Stimulated activated CD8-positive, alpha-beta memory T cell treated with anti-CD3 and anti-CD28 coated beads, Interleukin-7, amount 100 ng/mL, for 1 hour (primary cell): ENCODE results near the gene IL6R.

ENCODE experiments used
- DNase-seq, 2 donors: peaks; one replicate each; pipeline ENCODE4 v3.0.0-alpha.2; 2020; ENCODE audit warnings: low read depth in 2 of 2

Gene IL6R

DNA sequence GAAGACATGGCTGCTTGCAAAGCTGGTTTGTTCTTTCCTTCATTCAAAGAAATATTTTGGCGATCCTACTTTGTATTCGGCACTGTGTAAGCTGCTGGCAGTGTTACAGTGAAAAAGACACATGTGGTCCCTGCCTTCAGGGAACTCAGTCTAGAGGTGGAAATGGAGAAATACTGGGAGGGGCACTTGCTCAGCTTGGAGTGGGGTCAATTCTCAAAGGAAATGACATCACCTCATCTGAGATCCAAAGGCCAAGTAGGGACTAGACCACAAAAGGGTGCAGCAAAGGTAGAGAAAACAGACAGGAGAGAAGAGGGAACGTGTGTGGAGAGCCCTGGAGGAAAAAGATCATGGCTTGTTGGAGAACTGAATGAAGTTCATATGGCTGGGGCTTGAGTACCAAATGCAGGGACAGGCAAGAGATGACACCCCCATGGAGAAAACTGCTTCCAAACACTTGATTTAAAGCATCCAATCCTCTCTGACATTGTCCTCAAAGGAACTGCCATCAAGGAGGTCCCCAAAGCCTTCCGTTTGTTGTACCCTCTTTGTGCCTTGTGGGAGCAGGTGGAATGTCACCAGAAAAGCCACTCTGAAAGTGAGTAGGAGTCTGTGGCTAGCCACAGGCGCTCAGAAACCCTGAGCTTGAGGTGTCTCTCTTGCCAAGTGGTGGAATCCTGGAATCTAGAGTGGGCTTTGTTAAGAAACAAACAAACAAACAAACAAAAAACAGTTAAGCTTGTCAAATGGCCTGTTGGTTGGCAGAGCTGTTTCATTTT is 48.6 kb downstream of the IL6R start:
- no peak for DNase-seq

DNA sequence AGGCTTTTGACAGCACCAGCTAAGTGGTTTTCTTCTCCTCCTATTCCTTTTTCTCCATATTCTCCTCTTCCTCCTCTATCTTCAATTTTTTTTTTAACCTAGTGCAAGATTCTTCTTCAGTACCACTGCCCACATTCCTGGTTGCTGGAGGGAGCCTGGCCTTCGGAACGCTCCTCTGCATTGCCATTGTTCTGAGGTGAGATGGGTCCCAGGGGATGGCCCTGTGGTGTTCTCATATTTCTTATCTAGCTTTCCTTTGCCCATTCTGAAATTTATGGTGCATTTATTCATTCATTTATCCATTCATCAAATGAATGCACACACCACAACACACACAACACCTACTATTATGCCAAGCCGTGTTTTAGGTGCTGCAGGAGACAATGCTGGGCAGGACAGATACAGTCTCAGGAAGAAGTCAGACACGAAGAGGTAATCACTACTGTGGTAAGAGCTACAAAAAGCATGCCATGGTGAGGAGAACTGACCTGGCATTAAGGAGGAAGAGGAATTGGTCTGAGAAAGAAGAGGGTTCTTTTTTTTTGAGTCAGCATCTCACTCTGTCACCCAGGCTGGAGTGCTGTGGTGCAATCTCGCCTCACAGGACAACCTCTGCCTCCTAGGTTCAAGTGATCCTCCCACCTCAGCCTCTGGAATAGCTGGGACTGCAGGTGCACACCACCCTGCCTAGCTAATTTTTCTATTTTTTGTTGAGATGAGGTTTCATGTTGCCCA is 49.4 kb downstream of the IL6R start:
- no peak for DNase-seq

GRCh38 chr1:154456631-154457030 is 51.5 kb downstream of the IL6R start:
- no peak for DNase-seq

GRCh38 chr1:154459080-154459479 is 53.9 kb downstream of the IL6R start:
- DNase-seq = no peak

DNA sequence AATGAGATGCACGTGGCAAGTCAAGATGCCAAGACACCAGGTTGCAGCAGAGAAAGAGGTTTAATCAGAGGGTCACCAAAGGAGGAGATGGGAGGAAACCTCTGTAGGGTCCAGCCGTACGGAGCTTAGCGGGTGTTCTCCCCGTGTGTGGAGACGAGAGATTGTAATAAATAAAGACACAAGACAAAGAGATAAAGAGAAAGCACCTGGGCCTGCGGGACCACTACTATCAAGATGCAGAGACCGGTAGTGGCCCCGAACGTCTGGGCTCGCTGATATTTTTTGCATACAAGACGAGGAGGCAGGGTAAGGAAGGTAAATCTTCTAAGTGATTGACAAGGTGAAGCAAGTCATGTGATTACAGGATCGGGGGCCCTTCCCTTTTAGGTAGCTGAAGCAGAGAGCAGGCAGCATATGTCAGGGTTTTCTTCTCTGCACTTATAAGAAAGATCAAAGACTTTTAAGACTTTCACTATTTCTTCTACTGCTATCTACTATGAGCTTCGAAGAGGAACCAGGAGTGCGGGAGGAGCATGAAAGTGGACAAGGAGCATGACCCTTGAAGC is 55.6 kb downstream of the IL6R start:
- no peak for DNase-seq

GRCh38 chr1:154463512-154463990 is 58.4 kb downstream of the IL6R start:
- peak; percentile 26 for DNase-seq

GRCh38 chr1:154465621-154466195 is 60.6 kb downstream of the IL6R start:
- no peak for DNase-seq

DNA sequence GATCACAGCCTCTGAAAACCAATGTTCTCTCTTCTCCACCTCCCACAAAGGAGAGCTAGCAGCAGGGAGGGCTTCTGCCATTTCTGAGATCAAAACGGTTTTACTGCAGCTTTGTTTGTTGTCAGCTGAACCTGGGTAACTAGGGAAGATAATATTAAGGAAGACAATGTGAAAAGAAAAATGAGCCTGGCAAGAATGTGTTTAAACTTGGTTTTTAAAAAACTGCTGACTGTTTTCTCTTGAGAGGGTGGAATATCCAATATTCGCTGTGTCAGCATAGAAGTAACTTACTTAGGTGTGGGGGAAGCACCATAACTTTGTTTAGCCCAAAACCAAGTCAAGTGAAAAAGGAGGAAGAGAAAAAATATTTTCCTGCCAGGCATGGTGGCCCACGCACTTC is 61.1 kb downstream of the IL6R start:
- DNase-seq = no peak

GRCh38 chr1:154466921-154467417 is 61.8 kb downstream of the IL6R start:
- DNase-seq = no peak

- no peak for DNase-seq
Measured at GRCh38 chr1:154467434-154468102, 62.4 kb downstream of the IL6R start.

DNA sequence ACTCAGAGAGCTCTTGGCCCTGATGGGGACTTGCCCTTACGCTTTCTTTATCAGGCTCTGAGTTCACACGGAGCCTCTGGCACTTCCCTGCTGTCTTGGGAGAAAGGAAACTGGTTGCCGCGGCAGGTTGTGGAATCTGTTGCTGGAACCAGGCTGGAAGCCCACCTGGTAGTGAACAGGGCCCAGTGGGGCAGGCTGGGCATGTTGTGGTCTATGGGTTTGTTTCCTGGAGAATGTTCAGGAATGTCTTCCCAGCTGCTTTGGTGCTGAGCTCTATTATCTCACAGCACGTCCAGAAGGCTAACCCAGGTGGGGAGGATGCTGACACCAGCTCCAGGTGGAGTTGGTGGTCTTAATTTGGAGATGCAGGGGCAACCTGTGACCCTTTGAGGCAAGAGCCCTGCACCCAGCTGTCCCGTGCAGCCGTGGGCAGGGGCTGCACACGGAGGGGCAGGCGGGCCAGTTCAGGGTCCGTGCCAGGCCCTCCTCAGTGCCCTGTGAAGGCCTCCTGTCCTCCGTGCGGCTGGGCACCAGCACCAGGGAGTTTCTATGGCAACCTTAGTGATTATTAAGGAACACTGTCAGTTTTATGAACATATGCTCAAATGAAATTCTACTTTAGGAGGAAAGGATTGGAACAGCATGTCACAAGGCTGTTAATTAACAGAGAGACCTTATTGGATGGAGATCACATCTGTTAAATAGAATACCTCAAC is 63.5 kb downstream of the IL6R start:
- no peak for DNase-seq

- no peak for DNase-seq
Measured at GRCh38 chr1:154469844-154470560, 64.9 kb downstream of the IL6R start.

- DNase-seq = no peak
Measured at GRCh38 chr1:154471304-154471703, 66.2 kb downstream of the IL6R start.

DNA sequence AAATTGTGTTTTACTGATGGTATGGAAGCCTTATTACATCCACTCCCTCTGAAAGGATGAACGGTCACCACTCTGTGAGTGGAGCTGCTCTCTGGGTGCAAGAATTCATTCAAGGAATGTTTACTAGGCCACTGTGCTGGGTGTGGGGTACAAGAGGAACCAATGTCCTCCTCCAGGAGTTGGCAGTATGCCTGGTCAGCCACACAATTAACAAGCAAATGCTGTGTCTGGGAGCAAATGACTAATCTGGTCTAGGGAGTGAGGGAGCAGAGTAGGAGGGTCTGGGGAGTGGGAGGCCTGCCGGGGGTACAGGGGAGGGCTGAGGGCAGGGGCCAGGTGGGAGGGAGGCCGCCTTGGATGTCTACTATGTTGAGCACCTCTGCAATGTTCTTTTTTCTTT is 69.7 kb downstream of the IL6R start:
- no peak for DNase-seq

DNA sequence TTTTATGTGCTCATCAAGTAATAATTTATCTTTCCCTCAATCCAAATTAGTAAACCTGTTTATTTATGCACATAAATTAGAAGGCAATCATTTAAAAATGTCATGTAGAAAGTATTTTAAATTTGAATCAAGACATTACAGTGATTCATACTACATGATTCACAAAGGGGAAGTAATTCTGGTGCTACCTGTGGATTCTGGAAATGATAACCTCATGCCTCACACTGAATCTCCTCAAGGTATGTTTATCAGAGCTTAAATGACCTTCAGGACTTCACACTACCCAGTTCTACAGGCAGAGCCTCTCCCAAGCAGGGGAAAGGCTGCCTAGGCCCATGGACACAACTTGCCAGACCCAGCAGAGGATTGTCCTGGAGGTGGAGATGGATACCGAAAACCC is 71.6 kb downstream of the IL6R start:
- DNase-seq = no peak

- DNase-seq = no peak
Measured at GRCh38 chr1:154478013-154478412, 72.9 kb downstream of the IL6R start.

DNA sequence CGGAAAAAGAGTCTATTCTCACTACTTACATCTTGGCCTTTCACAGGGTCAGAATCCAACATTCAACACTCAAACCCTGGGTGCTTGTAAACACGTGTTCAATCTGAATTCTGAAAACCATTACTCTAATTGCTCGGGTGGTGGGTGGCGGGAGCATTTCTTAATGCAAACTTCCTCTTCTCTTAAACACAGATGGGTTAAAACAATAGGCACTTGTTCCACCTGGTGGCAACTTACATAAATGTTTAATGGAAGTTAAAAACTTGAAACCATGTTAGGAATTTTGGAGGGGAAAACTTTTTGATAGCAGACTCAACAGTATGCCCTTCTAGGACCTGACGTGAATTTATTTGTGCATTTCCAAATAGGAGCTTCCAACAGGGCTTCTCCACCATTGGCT is 73.5 kb downstream of the IL6R start:
- no peak for DNase-seq

GRCh38 chr1:154479764-154480421 is 74.8 kb downstream of the IL6R start:
- DNase-seq = peak; percentile 27 to 31

DNA sequence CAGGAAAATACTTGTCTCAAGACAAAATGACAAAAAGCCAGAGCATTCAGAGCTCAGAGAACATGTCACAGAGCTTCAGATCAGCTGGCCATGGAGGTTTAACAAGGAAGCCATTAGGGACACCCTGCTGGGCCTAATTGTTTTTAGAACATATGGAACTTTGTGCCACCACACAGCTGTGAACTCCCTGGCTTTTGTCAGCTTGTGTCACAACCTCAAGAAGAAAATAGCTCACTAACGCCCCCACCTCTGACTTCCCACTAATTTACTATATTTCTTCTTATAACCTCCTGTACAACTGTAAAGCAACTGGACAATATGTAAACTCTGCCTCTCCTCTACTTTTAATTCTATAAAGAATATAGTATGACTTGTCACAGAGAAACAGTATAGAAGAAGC is 75.9 kb downstream of the IL6R start:
- DNase-seq = no peak
